GM12873 (cell line): ENCODE measurements around the gene RAI1.

Experiments
- TF ChIP-seq, protein P1 (sequence below): IDR thresholded peaks from 2 replicates; pipeline ENCODE4 v1.5.1; 2012; ENCODE audit warnings: low read depth, mild to moderate bottlenecking, moderate library complexity, low read length, control low read depth; ENCODE audit not compliant: insufficient read depth; ENCODE audit errors: missing control alignments

RAI1 gene

GRCh38 chr17:17767154-17767869, 86.1 kb downstream of the RAI1 start:
- TF ChIP-seq, protein P1, sequence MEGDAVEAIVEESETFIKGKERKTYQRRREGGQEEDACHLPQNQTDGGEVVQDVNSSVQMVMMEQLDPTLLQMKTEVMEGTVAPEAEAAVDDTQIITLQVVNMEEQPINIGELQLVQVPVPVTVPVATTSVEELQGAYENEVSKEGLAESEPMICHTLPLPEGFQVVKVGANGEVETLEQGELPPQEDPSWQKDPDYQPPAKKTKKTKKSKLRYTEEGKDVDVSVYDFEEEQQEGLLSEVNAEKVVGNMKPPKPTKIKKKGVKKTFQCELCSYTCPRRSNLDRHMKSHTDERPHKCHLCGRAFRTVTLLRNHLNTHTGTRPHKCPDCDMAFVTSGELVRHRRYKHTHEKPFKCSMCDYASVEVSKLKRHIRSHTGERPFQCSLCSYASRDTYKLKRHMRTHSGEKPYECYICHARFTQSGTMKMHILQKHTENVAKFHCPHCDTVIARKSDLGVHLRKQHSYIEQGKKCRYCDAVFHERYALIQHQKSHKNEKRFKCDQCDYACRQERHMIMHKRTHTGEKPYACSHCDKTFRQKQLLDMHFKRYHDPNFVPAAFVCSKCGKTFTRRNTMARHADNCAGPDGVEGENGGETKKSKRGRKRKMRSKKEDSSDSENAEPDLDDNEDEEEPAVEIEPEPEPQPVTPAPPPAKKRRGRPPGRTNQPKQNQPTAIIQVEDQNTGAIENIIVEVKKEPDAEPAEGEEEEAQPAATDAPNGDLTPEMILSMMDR: no peak

- TF ChIP-seq, protein P1: no peak
These were observed 86.7 kb downstream of the RAI1 start for GRCh38 chr17:17767887-17768418.

DNA sequence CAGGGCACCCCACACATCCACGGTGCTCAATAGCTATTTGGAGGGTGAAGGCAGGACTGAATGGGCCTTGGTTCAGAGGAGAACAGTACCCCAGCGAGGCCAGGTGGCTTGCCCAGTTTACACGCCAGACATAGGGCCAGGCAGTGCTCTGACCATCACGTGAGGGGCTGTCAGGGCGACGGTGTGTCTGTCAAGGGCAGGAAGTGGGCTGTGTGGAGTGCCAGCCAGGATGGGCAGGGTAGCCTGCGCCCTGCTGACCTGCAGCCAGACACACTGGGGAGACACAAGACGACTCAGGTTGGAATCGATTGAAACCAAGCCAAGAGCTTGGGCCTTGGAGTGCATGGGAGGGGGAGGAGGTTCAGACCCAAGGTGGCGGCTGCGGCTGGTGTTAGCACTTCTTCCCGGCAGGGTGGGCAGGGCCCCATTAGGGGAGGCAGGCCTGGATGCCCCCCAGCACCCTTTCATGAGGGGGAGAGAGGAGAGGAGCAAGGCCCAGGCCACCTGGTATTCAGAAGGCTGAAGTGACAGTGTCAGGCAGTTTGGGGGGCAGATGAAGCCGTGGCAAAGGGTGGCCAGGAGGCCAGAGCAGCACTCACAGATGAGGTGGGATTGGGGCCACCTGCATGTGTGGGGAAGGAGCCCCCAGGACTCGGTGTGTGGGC, 87.3 kb downstream of the RAI1 start:
- TF ChIP-seq, protein P1: no peak

DNA sequence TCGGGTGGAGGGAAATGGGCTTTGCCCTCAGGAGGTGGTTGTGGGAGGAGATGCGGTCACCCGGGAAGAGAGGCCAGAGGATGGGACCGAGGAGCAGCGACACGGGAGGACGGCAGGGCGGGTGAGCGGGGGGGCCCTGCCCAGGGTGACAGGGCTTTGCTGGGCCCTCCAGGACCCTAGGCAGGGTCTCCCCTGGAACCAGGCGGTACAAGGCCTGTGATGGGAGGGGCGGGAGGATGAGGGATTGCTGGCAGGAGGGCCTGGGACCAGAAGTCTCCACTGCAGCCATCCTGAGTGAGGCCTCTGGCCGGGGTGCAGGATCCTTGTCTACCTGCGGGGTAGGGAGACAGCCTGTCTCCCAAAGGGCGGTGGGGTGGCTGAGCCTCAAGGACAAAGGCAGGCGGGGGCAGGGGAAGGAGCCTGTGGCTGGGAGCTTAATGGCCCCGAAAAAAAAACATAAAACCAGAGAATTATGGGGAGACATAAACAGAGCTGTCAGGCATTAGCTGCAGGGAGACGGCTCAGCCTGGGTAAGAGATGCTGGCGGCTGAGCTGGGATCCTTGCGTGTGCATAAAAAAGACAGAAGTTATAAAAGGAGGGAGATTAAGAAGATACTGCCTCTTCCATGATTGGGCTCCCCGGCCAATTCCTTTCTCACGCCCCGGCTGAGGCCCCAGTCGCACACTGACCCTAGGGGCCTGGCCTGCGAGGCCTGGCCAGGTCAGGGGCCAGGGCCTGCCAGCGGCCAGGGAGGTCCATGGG, 88.8 kb downstream of the RAI1 start:
- TF ChIP-seq, protein P1: no peak

GRCh38 chr17:17770632-17771044, 89.4 kb downstream of the RAI1 start:
- TF ChIP-seq, protein P1: no peak

- TF ChIP-seq, protein P1: no peak
These were observed 90.4 kb downstream of the RAI1 start for GRCh38 chr17:17771498-17772201.
